Activated CD4-positive, alpha-beta T cell treated with anti-CD3 and anti-CD28 coated beads, Interleukin-2, amount 50 U/mL, for 4 hours (primary cell): ENCODE measurements around the gene AP1G2.

ENCODE experiments used
- DNase-seq, 2 experiments: peaks; one replicate each; pipeline ENCODE4 v3.0.0-alpha.2; 2020

AP1G2 gene

DNA sequence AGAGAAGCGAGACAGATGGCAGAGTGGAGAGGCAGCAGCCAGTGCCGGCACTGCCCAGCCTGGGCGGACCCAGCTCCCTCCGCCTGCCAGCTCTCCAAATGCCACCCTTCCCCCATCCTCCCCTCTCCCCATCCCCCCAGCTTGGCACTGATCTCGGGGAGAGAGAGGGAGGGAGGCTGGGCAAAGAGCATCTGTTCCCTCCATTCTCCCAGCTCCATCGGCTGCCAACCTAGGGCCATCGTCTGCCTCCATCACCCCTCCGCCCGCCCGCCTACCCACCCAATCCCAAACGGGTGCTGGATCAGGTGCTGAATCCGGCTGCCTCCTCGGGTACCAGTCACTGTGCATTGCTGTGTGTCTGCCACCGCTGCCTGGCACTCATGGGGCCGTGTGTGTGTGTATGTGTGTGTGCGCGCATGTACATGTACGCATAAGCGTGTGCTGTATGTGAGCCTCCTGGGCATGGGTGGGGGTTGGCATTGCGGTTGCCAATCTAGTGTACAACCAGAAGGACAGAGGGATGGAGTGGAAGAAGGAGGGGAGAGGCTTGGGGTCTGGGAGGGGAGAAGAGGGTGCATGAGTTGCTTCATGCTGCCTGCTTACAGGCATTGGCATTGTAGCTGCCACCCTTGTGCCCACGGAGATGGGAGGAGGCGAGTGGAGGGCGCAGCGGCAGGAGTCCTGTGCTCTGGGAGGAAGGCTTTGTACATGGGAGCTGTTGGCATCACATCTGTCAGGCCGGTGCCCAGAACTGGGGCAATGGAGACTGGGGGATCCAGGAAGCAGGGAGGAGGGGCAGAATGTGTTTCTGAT lies 54.4 kb downstream of the AP1G2 start:
- DNase-seq, result no peak

DNA sequence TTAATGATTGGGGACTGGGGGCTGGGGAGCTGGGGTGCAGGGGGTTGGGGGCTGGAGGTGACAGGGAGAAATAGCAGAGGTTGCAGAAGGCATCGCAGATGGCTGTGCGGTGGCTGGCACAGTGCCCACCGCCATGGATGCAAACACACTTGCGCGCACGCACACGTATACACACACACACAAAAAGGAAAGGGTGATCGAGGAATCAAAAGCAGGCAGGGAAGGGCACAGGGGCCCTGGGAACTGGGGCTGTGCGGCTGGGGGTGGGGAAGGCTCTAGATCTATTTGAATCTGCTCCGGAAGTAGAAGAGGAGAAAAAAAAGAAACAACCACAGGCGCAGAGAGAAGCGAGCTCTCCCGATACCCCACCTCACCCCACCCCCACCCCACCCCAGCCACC lies 55.4 kb downstream of the AP1G2 start:
- DNase-seq, result no peak
